ENCODE results near the gene ADORA1. TPM values are rescaled to one million over a fixed set of nuclear protein-coding genes. Genes with fewer than 3 reads are reported as not detected.

Gene ADORA1
- total and polyA plus RNA-seq, 8 donors, result 8.1 to 19.7 (median 15.5) TPM

DNA sequence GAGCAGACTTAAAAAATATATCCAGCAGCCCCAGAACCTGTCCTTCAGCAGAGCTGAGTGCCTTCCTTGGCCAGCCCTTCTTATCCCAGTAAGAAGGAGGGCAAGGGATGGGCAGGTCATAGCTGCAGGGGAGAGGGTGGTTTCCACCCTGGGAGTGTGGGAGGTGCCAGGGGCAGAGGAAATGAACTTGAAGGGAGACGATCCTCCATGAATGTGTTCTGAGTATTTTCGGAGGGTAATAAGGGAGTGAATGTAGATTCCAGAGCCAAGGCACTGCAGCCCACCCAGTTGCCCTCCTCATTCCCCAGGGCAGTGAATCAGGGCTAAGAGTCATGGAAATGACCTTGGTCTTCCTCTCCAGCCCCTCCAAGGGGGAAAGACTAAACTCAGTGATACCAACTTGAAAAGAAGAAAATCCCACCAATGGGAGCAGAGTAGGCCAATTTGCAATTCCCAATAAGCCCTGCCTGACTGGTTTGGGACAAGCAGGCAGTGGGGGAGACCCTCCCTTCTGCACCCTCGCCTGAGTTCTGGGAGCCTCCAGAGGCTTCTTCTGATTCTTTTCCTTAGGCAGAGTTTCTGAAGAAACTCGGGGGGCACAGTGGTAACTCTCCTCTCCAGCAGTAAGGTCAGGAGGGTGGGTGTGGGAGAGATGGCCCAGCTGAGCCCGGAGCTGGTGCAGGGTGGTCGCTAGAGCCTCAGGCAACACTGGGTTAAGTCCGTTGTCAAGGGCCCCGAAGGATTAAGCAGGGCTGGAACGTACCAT lies 45.9 kb upstream of the ADORA1 start:
- Histone ChIP-seq H3K9me3 (no peaks in the 10 kb centered on the region), H3K36me3 (no peaks in the 10 kb centered on the region), H3K27ac (no peak overlapping the region), H3K4me1 (no peaks in the 10 kb centered on the region), H3K27me3 (peaks cover 0 to 7% (median 0%) of the 10 kb centered on the region in 4 donors), H3K4me3 (no peak overlapping the region)
- TF ChIP-seq CTCF (IDR thresholded peaks at IDR 0.05), result no peak
- intact Hi-C loops (cut with DNase I), result no loop called here
- 45 to 47% methylated on average over 9 of the region's 9 CpGs for WGBS, 2 donors
- ATAC-seq (no peak), DNase-seq (no peak), FAIRE-seq (no peak)

DNA sequence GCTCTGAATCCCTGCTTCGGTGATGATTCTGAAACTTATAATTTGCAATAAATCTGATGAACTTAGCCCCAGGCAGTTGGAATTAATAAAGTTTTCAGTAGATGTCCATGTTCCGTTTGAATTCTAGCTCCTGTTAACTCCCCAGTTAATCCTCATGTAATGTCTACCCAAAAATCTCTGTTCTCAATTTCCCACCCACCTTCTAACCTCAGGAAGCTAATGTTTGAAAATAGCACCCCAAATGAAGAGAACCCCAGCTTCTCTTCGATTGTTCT lies 45.4 kb upstream of the ADORA1 start:
- intact Hi-C loops (cut with DNase I), result no loop called here
- Histone ChIP-seq H3K4me3 (no peak overlapping the region), H3K36me3 (no peaks in the 10 kb centered on the region), H3K4me1 (no peaks in the 10 kb centered on the region), H3K9me3 (no peaks in the 10 kb centered on the region), H3K27me3 (peaks cover 0 to 2% (median 0%) of the 10 kb centered on the region in 4 donors), H3K27ac (no peak overlapping the region)
- FAIRE-seq (no peak), DNase-seq (no peak), ATAC-seq (no peak)
- WGBS, 2 donors, result 49 to 68% methylated on average over 3 of the region's 3 CpGs
- no peak for TF ChIP-seq CTCF (IDR thresholded peaks at IDR 0.05)

GRCh38 chr1:203082571-203083462 lies 44.7 kb upstream of the ADORA1 start:
- 59 to 66% methylated on average over 11 of the region's 11 CpGs for WGBS, 2 donors
- DNase-seq (peak in 1 of 6 donors; percentile 8), FAIRE-seq (no peak), ATAC-seq (no peak)
- H3K4me3 ChIP-seq, result no peak overlapping the region
- H3K27ac ChIP-seq, result no peak overlapping the region
- TF ChIP-seq CTCF (IDR thresholded peaks at IDR 0.05), result no peak
- no peaks in the 10 kb centered on the region for H3K27me3 ChIP-seq
- intact Hi-C loops (cut with DNase I), result no loop called here
- H3K36me3 ChIP-seq, result no peaks in the 10 kb centered on the region
- H3K4me1 ChIP-seq, result no peaks in the 10 kb centered on the region
- no peaks in the 10 kb centered on the region for H3K9me3 ChIP-seq

GRCh38 chr1:203083463-203083921 lies 44.0 kb upstream of the ADORA1 start:
- H3K9me3 ChIP-seq, result no peaks in the 10 kb centered on the region
- ATAC-seq, result no peak
- FAIRE-seq, result no peak
- TF ChIP-seq CTCF (IDR thresholded peaks at IDR 0.05), result no peak
- peak in 1 of 6 donors; percentile 12 for DNase-seq
- 67 to 78% methylated on average over 11 of the region's 11 CpGs for WGBS, 2 donors
- no peak overlapping the region for H3K27ac ChIP-seq
- no peaks in the 10 kb centered on the region for H3K36me3 ChIP-seq
- no peak overlapping the region for H3K4me3 ChIP-seq
- intact Hi-C loops (cut with DNase I), result no loop called here
- no peaks in the 10 kb centered on the region for H3K4me1 ChIP-seq
- H3K27me3 ChIP-seq, result no peaks in the 10 kb centered on the region

Data from pancreas (tissue), 10 donors.